Psoas muscle (tissue), 8 donors: ENCODE measurements around the gene AWAT2. TPM values are rescaled to one million over a fixed set of nuclear protein-coding genes. Genes with fewer than 3 reads are reported as not detected.

Experiments used
- ATAC-seq, 4 donors: fragments of 200-7000 bp; cut with Tn5 transposase; one replicate each; pipeline ENCODE4 v1.9.1; 2020; ENCODE audit warnings: moderate library complexity in 3 of 4, mild to moderate bottlenecking in 2 of 4
- DNase-seq, 2 donors: peaks; one replicate each; pipeline ENCODE4 v3.0.0-alpha.2; 2020
- H3K27ac ChIP-seq: fragments of 200-600 bp; one replicate; pipeline ENCODE4 v1.8.0; 2022
- H3K27me3 ChIP-seq, 3 donors: fragments of 200-600 bp in 1 of 3; one replicate each; pipeline versions ENCODE4 v1.6.1 to v1.8.0; 2013 to 2022; ENCODE audit warnings: low read length in 2 of 3, mild to moderate bottlenecking in 2 of 3, moderate library complexity in 1 of 3; ENCODE audit not compliant: insufficient read depth in 3 of 3
- H3K36me3 ChIP-seq, 2 donors: fragments of 200-600 bp in 1 of 2; one replicate each; pipeline versions ENCODE4 v1.6.1 to v1.8.0; 2013 to 2022; ENCODE audit warnings: low read depth in 1 of 2, mild to moderate bottlenecking in 1 of 2, moderate library complexity in 1 of 2; ENCODE audit not compliant: insufficient read depth in 1 of 2
- H3K4me1 ChIP-seq: fragments of 200-600 bp; one replicate; pipeline ENCODE4 v1.8.0; 2022
- H3K4me3 ChIP-seq: fragments of 200-600 bp; one replicate; pipeline ENCODE4 v1.8.0; 2022; ENCODE audit warnings: mild to moderate bottlenecking
- H3K9me3 ChIP-seq: fragments of 200-600 bp; one replicate; pipeline ENCODE4 v1.8.0; 2022
- WGBS, 3 donors: extraction: QIAGEN DNeasy Blood & Tissue Kit; methylation state at CpG; one replicate each; pipeline versions ENCODE4 v1.1.6 to v1.1.7; 2013; 5-methylcytosine and 5-hydroxymethylcytosine counted together
- intact Hi-C, 2 donors: fragments of 100-400 bp; cut with DNase I; formaldehyde crosslinking; loops; one replicate each; pipeline versions ENCODE4 v1.11.0 to v1.14.2; 2022
- long read RNA-seq, 2 donors: library from polyadenylated mRNA; unstranded; transcript quantifications; one replicate each; pipeline ENCODE4 v2.0.0, GENCODE V29; 2021
- polyA plus RNA-seq, 3 donors: library from polyadenylated mRNA; stranded (reverse); fragments of 200-250 nt; gene quantifications; one replicate each; pipeline ENCODE4 v1.2.3, GENCODE V29; 2013
- total RNA-seq, 4 donors: library from RNA; stranded (reverse); fragmentation: NEBNext Ultra II Directional in 2 of 4; extraction: Animal tissue kit (Norgen Biotek cat#: 25700) in 2 of 4; gene quantifications; one replicate each; pipeline versions ENCODE4 v1.2.1 to v1.2.4, GENCODE V29; 2021 to 2023
- TF ChIP-seq, protein P1 (sequence below): fragments of 200-600 bp; IDR thresholded peaks from one replicate; pipeline ENCODE4 v1.8.0; 2022; ENCODE audit warnings: antibody characterized with exemption
- donor health status: healthy with polysubstance abuse.
- donor health status: DM: no; HTN: no; CAD: no; lungs with moderate emphysema.
- donor health status: Bipolar disorder and iron deficiency.
- donor health status: healthy.
- donor health status: DM: yes; HTN: yes; CAD: no.
- donor health status: DM: no; HTN: no; CAD: no.
- donor health status: DM: no; HTN: no; CAD: no.
- donor health status: DM: yes; HTN: yes; CAD: no.

The AWAT2 gene, protein sequence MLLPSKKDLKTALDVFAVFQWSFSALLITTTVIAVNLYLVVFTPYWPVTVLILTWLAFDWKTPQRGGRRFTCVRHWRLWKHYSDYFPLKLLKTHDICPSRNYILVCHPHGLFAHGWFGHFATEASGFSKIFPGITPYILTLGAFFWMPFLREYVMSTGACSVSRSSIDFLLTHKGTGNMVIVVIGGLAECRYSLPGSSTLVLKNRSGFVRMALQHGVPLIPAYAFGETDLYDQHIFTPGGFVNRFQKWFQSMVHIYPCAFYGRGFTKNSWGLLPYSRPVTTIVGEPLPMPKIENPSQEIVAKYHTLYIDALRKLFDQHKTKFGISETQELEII
- total RNA-seq (not detected), polyA plus RNA-seq (not detected)
- long read RNA-seq, donor 1: 0 reads
- long read RNA-seq, donor 2: 0 reads

DNA sequence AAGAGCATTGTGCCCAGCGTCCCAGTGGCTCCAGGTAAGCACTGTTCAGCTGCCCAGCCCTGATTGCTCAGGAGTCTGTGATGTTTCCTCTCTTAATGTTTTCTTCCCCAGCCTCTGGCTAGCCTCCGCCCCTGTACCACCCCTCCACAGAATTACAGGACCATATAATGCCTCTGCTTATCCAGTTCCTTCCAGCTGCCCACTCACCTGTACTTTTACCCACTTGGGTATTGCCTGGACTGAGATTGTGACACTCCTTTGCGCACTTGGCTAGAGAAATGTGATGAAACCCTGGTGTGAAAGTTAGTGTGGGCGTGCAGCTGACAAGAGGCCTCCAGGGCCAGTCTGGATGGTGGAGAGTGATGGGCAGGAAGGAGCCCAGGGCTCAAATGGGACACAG is at the start of gene AWAT2:
Gene AWAT2, minus strand, starts transcription at position 14 of the 400 bp plus-strand sequence. Its CDS starts 6 bp downstream, at position 8.
- H3K9me3 ChIP-seq: no peaks in the 10 kb centered on the region
- no peaks in the 10 kb centered on the region for H3K36me3 ChIP-seq
- intact Hi-C loops: no loop called here
- TF ChIP-seq, protein P1, sequence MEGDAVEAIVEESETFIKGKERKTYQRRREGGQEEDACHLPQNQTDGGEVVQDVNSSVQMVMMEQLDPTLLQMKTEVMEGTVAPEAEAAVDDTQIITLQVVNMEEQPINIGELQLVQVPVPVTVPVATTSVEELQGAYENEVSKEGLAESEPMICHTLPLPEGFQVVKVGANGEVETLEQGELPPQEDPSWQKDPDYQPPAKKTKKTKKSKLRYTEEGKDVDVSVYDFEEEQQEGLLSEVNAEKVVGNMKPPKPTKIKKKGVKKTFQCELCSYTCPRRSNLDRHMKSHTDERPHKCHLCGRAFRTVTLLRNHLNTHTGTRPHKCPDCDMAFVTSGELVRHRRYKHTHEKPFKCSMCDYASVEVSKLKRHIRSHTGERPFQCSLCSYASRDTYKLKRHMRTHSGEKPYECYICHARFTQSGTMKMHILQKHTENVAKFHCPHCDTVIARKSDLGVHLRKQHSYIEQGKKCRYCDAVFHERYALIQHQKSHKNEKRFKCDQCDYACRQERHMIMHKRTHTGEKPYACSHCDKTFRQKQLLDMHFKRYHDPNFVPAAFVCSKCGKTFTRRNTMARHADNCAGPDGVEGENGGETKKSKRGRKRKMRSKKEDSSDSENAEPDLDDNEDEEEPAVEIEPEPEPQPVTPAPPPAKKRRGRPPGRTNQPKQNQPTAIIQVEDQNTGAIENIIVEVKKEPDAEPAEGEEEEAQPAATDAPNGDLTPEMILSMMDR: no peak
- no peak within 1 kb of the TSS for H3K27ac ChIP-seq
- no peaks in the 10 kb centered on the region for H3K4me1 ChIP-seq
- ATAC-seq (no peak), DNase-seq (no peak)
- H3K27me3 ChIP-seq: peaks cover 0 to 18% (median 0%) of the 10 kb centered on the region in 3 donors
- 76 to 88% (median 85%) methylated on average over 4 of the region's 4 CpGs for WGBS, 3 donors
- no peak within 1 kb of the TSS for H3K4me3 ChIP-seq

DNA sequence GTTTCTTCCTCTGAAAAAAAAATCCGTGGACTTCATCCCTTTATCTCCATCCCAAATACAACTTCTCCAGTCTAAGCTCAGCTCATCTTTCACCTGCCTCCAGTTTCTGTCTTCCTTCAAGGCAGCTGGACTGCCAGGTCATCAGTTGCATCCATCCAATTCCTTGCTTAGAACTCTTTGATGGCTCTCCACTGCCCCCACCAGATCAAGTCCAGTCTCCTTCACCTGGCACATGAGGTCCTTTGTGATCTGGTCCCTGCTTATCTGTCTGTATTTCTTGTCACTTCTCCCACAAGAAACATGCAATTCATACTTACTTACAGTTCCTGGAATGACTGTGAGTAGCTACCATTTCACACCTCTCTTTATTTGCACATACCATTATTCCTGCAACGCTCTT is 46.3 kb upstream of the AWAT2 start:
- no peak for DNase-seq
- TF ChIP-seq, protein P1: no peak
- intact Hi-C loops: loop anchor here (2.0 to 10.0 kb wide), 5 partner anchors 61 to 601 kb away; partner anchors contain the start of gene EDA (in 1 of the 2)
- Histone ChIP-seq H3K9me3 (no peaks in the 10 kb centered on the region), H3K27me3 (peaks cover 0 to 8% (median 0%) of the 10 kb centered on the region in 3 donors), H3K4me1 (no peaks in the 10 kb centered on the region), H3K4me3 (no peak overlapping the region), H3K27ac (no peak overlapping the region), H3K36me3 (no peaks in the 10 kb centered on the region)
- WGBS, 3 donors: 52 to 74% (median 60%) methylated on average over 2 of the region's 2 CpGs
- ATAC-seq: no peak

DNA sequence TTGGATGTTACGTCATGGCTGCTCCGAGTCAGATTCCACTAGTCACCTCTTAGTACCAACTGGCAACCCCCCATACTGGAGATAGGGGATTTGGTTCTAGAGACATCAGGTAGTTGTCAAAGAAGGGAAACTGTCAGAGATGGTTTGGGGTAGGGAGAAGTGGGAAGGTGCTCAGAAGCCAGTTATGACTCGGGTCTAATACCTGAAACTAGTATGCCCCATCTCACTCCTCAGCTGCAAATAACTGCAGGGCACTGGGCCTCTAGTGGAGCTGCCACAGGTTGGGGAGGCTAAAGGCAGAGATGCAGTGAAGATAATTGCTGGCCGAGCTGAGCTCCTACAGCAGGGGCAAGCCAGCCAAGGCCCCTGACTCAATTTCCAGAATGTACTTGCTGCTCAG is 42.5 kb upstream of the AWAT2 start:
- intact Hi-C loops: loop anchor here (10.0 kb wide), 3 partner anchors 477 to 597 kb away; partner anchors contain the start of gene EDA (in 1 of the 2)
- no peak for DNase-seq
- H3K36me3 ChIP-seq: no peaks in the 10 kb centered on the region
- TF ChIP-seq, protein P1: no peak
- no peak overlapping the region for H3K27ac ChIP-seq
- ATAC-seq: no peak
- peaks cover 0 to 10% (median 0%) of the 10 kb centered on the region in 3 donors for H3K27me3 ChIP-seq
- no peaks in the 10 kb centered on the region for H3K9me3 ChIP-seq
- 59 to 85% (median 62%) methylated on average over 4 of the region's 4 CpGs for WGBS, 3 donors
- peaks cover 5% of the 10 kb centered on the region for H3K4me1 ChIP-seq
- H3K4me3 ChIP-seq: no peak overlapping the region

DNA sequence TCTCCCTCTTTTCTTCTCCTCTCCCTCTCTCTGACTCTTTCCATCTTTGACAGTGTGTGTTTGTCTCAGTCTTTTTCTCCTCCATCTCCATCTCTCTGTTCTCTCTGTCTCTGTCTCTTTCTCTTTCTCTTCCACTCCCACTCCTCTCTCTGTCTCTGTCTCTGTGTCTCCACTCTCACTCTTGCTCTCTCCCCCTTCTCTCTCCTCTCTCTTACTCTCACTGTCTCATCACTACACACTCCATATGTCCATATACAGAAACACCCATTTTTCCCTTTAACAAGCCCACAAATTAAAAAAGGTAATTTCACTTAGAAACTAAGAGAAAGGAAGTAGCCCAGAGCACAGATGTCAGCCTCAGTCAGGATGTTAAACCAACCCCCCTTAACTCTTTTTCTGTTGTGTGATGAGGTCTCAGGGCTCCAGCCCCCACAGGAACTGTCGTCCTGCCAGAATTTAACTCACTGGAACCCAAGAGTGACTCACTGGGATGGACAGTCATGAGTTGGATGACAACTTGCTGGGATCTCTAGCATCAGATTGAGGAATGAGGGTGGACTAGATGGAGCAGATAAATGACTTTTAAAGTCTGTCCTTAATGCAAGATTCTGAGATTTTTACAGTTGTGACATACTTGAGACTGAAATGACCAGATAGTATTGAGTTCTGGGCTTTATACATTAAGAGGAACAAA is 40.0 kb upstream of the AWAT2 start:
- Histone ChIP-seq H3K9me3 (no peaks in the 10 kb centered on the region), H3K36me3 (no peaks in the 10 kb centered on the region), H3K27me3 (peaks cover 0 to 10% (median 0%) of the 10 kb centered on the region in 3 donors), H3K27ac (no peak overlapping the region), H3K4me1 (peaks cover 5% of the 10 kb centered on the region), H3K4me3 (no peak overlapping the region)
- ATAC-seq (no peak), DNase-seq (no peak)
- TF ChIP-seq, protein P1: no peak
- intact Hi-C loops: loop anchor here (10.0 kb wide), 3 partner anchors 475 to 595 kb away; partner anchors contain the start of gene EDA (in 1 of the 2)
- 27 to 59% (median 42%) methylated on average over 1 of the region's 1 CpG for WGBS, 3 donors
